HepG2 (cell line): ENCODE data around the gene RTN4RL2. TPM values are rescaled to one million over a fixed set of nuclear protein-coding genes. Genes with fewer than 3 reads are reported as not detected.

Experiments
- FOSL1 ChIP-seq: sonication (generic); formaldehyde crosslinking; IDR thresholded peaks from 2 replicates; pipeline ENCODE4 v1.9.0; 2021; ENCODE audit warnings: missing genetic modification reagents, borderline replicate concordance
- GZF1 ChIP-seq: sonication (generic); formaldehyde crosslinking; IDR thresholded peaks from 2 replicates; pipeline ENCODE4 v1.5.1; 2020; ENCODE audit warnings: mild to moderate bottlenecking, missing genetic modification reagents
- KDM2A ChIP-seq: sonication (generic); formaldehyde crosslinking; IDR thresholded peaks from 2 replicates; pipeline ENCODE4 v1.4.0; 2020; ENCODE audit warnings: low read depth, missing genetic modification reagents, borderline replicate concordance
- MBNL3 ChIP-seq: fragments of 250-450 bp; sonication (Bioruptor Pico); conservative IDR thresholded peaks from 2 replicates; pipeline ENCODE4 v1.8.0; 2022; ENCODE audit warnings: mild to moderate bottlenecking, inconsistent platforms
- MTF1 ChIP-seq: sonication (generic); formaldehyde crosslinking; IDR thresholded peaks from 2 replicates; pipeline ENCODE4 v1.5.0; 2020; ENCODE audit warnings: missing genetic modification reagents
- RAD21 ChIP-seq: fragments of 450-650 bp; formaldehyde crosslinking; IDR thresholded peaks from 2 replicates; pipeline ENCODE4 v1.5.0; 2020; ENCODE audit warnings: mild to moderate bottlenecking
- RAD51 ChIP-seq: fragments of 450-650 bp; IDR thresholded peaks from 2 replicates; pipeline ENCODE4 v1.6.1; 2016; ENCODE audit warnings: borderline replicate concordance
- REL ChIP-seq: sonication (generic); formaldehyde crosslinking; conservative IDR thresholded peaks from 2 replicates; pipeline ENCODE4 v1.8.0; 2022; ENCODE audit warnings: mild to moderate bottlenecking, missing genetic modification reagents, moderate library complexity
- SKI ChIP-seq: fragments of 450-650 bp; IDR thresholded peaks from one replicate; pipeline ENCODE4 v1.6.1; 2018; ENCODE audit warnings: mild to moderate bottlenecking; ENCODE audit not compliant: partially characterized antibody
- SMC3 ChIP-seq: IDR thresholded peaks from 2 replicates; pipeline ENCODE4 v1.6.1; 2011; ENCODE audit warnings: low read length, improper control_type of control experiment
- STAT6 ChIP-seq: sonication (generic); formaldehyde crosslinking; IDR thresholded peaks from 2 replicates; pipeline ENCODE4 v1.4.0; 2020; ENCODE audit warnings: missing genetic modification reagents, mild to moderate bottlenecking, borderline replicate concordance
- TARDBP ChIP-seq: sonication (generic); formaldehyde crosslinking; IDR thresholded peaks from 2 replicates; pipeline ENCODE4 v1.8.0; 2022; ENCODE audit warnings: mild to moderate bottlenecking, missing genetic modification reagents
- TIGD3 ChIP-seq: sonication (generic); formaldehyde crosslinking; IDR thresholded peaks from 2 replicates; pipeline ENCODE4 v1.5.1; 2020; ENCODE audit warnings: mild to moderate bottlenecking, missing genetic modification reagents, borderline replicate concordance
- ZIK1 ChIP-seq: sonication (generic); formaldehyde crosslinking; IDR thresholded peaks from 2 replicates; pipeline ENCODE4 v1.5.0; 2020; ENCODE audit warnings: mild to moderate bottlenecking, low read depth, missing genetic modification reagents, borderline replicate concordance
- ZMYM4 ChIP-seq: sonication (generic); formaldehyde crosslinking; IDR thresholded peaks from 2 replicates; pipeline ENCODE4 v1.8.1; 2023; ENCODE audit warnings: mild to moderate bottlenecking, missing genetic modification reagents
- ZNF17 ChIP-seq: sonication (generic); formaldehyde crosslinking; IDR thresholded peaks from 2 replicates; pipeline ENCODE4 v1.5.0; 2020; ENCODE audit warnings: mild to moderate bottlenecking, missing genetic modification reagents
- ZNF407 ChIP-seq: sonication (generic); formaldehyde crosslinking; IDR thresholded peaks from one replicate; pipeline ENCODE4 v1.5.1; 2020; ENCODE audit warnings: mild to moderate bottlenecking, missing genetic modification reagents; ENCODE audit errors: not compliant biosample characterization
- ZNF777 ChIP-seq: sonication (generic); formaldehyde crosslinking; IDR thresholded peaks from 2 replicates; pipeline ENCODE4 v1.4.0; 2020; ENCODE audit warnings: missing genetic modification reagents
- polyA plus RNA-seq, 8 experiments: library from polyadenylated mRNA; depleted of rRNA in 3 of 8; stranded (reverse) in 7 of 8; unstranded in 1 of 8; fragments of >200 nt; fragmentation: Illumina TruSeq in 4 of 8; extraction: Trizol in 4 of 8; gene quantifications; 2 replicates each; pipeline versions ENCODE4 v1.2.1 to v1.2.3, GENCODE V29; 2011 to 2016; ENCODE audit warnings: low read depth in 4 of 8, missing spikeins in 1 of 8, mixed read lengths in 1 of 8; ENCODE audit not compliant: insufficient read depth in 1 of 8
- total RNA-seq, 5 experiments: library from RNA; depleted of rRNA; stranded (reverse); fragments of >200 nt; fragmentation: Illumina TruSeq; extraction: Trizol; gene quantifications; 2 replicates each; pipeline ENCODE4 v1.2.3, GENCODE V29; 2016; ENCODE audit warnings: low read depth in 1 of 5

Gene RTN4RL2
- total and polyA plus RNA-seq, 2 of the 13 experiments (the other 11 are each of a cell fraction or from before 2014, with no cell fraction given): 1.3 to 4.3 TPM

- TF ChIP-seq ZNF407 (CRISPR knock-in tag): peak; percentile 44
- no peak for TF ChIP-seq SMC3
- peak; percentile 58; the same call in 1 of the 2 replicates for TF ChIP-seq TARDBP (CRISPR knock-in tag)
- TF ChIP-seq RAD51: peak; percentile 42; the same call in 1 of the 2 replicates
- no peak for TF ChIP-seq MTF1 (CRISPR knock-in tag)
- no peak for TF ChIP-seq ZNF17 (CRISPR knock-in tag)
- no peak for TF ChIP-seq RAD21 (CRISPR knock-in tag)
- TF ChIP-seq MBNL3 (CRISPR knock-in tag): no peak
- TF ChIP-seq GZF1 (CRISPR knock-in tag): no peak
- no peak for TF ChIP-seq REL (CRISPR knock-in tag)
- no peak for TF ChIP-seq FOSL1 (CRISPR knock-in tag)
- no peak for TF ChIP-seq STAT6 (CRISPR knock-in tag)
- no peak for TF ChIP-seq SKI
- peak; percentile 84; the same call in 1 of the 2 replicates for TF ChIP-seq KDM2A
- no peak for TF ChIP-seq ZIK1
- TF ChIP-seq TIGD3: no peak
- no peak for TF ChIP-seq ZNF777 (CRISPR knock-in tag)
- TF ChIP-seq ZMYM4 (CRISPR knock-in tag): no peak
These were observed 55.2 kb downstream of the RTN4RL2 start, which contains the start of gene SLC43A1 (continued) for GRCh38 chr11:57515332-57516060.
